ENCODE measurements around the gene EGR4. TPM values are rescaled to one million over a fixed set of nuclear protein-coding genes. Genes with fewer than 3 reads are reported as not detected.

The EGR4 gene
- polyA plus RNA-seq, 3 donors: 0.12 to 0.15 TPM; not detected in 1

- Mint-ChIP-seq H3K27ac (no peak overlapping the region), H3K9me3 (peaks cover 3 to 20% (median 10%) of the 10 kb centered on the region in 7 donors), H3K4me3 (no peak overlapping the region), H3K4me1 (peaks cover 3% of the 10 kb centered on the region), H3K27me3 (ENCODE audit: low read depth in 3 of 3) (peaks cover 0 to 17% (median 9%) of the 10 kb centered on the region in 3 donors), H3K36me3 (no peaks in the 10 kb centered on the region)
- Histone ChIP-seq H3K4me3 (replicated peaks in 1 of 3; ENCODE audit: low read depth in 2 of 3, low read length in 3 of 3) (no peak overlapping the region), H3K4me2 (replicated peaks; ENCODE audit: extremely low read depth, low read length, poor library complexity, severe bottlenecking) (no peak overlapping the region), H3K79me2 (ENCODE audit: insufficient read depth, low read length) (no peaks in the 10 kb centered on the region), H3K27ac (ENCODE audit: low read depth in 1 of 2, low read length in 2 of 2) (no peak overlapping the region), H4K20me1 (ENCODE audit: insufficient read depth, low read length) (no peaks in the 10 kb centered on the region), H3K9me3 (replicated peaks in 1 of 2; ENCODE audit: control insufficient read depth in 1 of 2, insufficient read depth in 1 of 2, low read length in 2 of 2) (peaks cover 0 to 9% of the 10 kb centered on the region in 2 donors), H3K27me3 (ENCODE audit: control insufficient read depth in 2 of 2, insufficient read depth in 2 of 2, low read length in 2 of 2) (peaks cover 0 to 2% of the 10 kb centered on the region in 2 donors), H2AFZ (ENCODE audit: insufficient read depth, low read depth, low read length, poor library complexity, severe bottlenecking) (no peak overlapping the region), H3K9ac (ENCODE audit: insufficient read depth, low read length, poor library complexity, severe bottlenecking) (no peak overlapping the region), H3K4me1 (ENCODE audit: control insufficient read depth in 1 of 2, insufficient read depth in 2 of 2, low read length in 2 of 2) (no peaks in the 10 kb centered on the region), H3K36me3 (replicated peaks in 1 of 2; ENCODE audit: control insufficient read depth in 1 of 2, insufficient read depth in 2 of 2, low read length in 2 of 2) (no peaks in the 10 kb centered on the region)
- TF ChIP-seq CTCF (IDR thresholded peaks at IDR 0.05): no peak
- intact Hi-C loops (cut with micrococcal nuclease): no loop called here
- DNase-seq: no peak
These were observed 40.2 kb upstream of the EGR4 start for GRCh38 chr2:73333564-73333963.

- no peaks in the 10 kb centered on the region for H3K4me1 Mint-ChIP-seq
- Histone ChIP-seq H3K4me1 (ENCODE audit: control insufficient read depth in 1 of 2, insufficient read depth in 2 of 2, low read length in 2 of 2) (no peaks in the 10 kb centered on the region), H2AFZ (ENCODE audit: insufficient read depth, low read depth, low read length, poor library complexity, severe bottlenecking) (no peak overlapping the region), H3K27me3 (ENCODE audit: control insufficient read depth in 2 of 2, insufficient read depth in 2 of 2, low read length in 2 of 2) (no peaks in the 10 kb centered on the region), H3K9me3 (replicated peaks in 1 of 2; ENCODE audit: control insufficient read depth in 1 of 2, insufficient read depth in 1 of 2, low read length in 2 of 2) (no peaks in the 10 kb centered on the region), H3K4me2 (replicated peaks; ENCODE audit: extremely low read depth, low read length, poor library complexity, severe bottlenecking) (no peak overlapping the region), H3K36me3 (replicated peaks in 1 of 2; ENCODE audit: control insufficient read depth in 1 of 2, insufficient read depth in 2 of 2, low read length in 2 of 2) (no peaks in the 10 kb centered on the region), H4K20me1 (ENCODE audit: insufficient read depth, low read length) (no peaks in the 10 kb centered on the region), H3K27ac (ENCODE audit: low read depth in 1 of 2, low read length in 2 of 2) (no peak overlapping the region), H3K9ac (ENCODE audit: insufficient read depth, low read length, poor library complexity, severe bottlenecking) (no peak overlapping the region), H3K79me2 (ENCODE audit: insufficient read depth, low read length) (no peaks in the 10 kb centered on the region), H3K4me3 (replicated peaks in 1 of 3; ENCODE audit: low read depth in 2 of 3, low read length in 3 of 3) (no peak overlapping the region)
- peaks cover 0 to 3% (median 0%) of the 10 kb centered on the region in 7 donors for H3K9me3 Mint-ChIP-seq
- no peak overlapping the region for H3K4me3 Mint-ChIP-seq
- no peak for TF ChIP-seq CTCF (IDR thresholded peaks at IDR 0.05)
- WGBS (ENCODE audit: insufficient coverage): 82% methylated on average over 7 of the region's 13 CpGs
- no peak overlapping the region for H3K27ac Mint-ChIP-seq
- no peak for DNase-seq
- H3K36me3 Mint-ChIP-seq: no peaks in the 10 kb centered on the region
- H3K27me3 Mint-ChIP-seq (ENCODE audit: low read depth in 3 of 3): peaks cover 10 to 27% (median 12%) of the 10 kb centered on the region in 3 donors
- intact Hi-C loops (cut with micrococcal nuclease): no loop called here
These were observed 30.9 kb upstream of the EGR4 start for GRCh38 chr2:73324126-73324725.
